A204.1 (cell line): ENCODE measurements around the gene ANKRD44.
"Not testable (repeated sequence)": the region's sequence is repeated elsewhere in the genome, so short reads cannot be mapped to it uniquely, and the experiment has no call there.

ENCODE experiments used
- FAIRE-seq: peaks from 2 replicates; lab custom pipeline; 2012; peaks lifted over from hg19 to GRCh38; lab: Jason Lieb, UNC

Gene ANKRD44

DNA sequence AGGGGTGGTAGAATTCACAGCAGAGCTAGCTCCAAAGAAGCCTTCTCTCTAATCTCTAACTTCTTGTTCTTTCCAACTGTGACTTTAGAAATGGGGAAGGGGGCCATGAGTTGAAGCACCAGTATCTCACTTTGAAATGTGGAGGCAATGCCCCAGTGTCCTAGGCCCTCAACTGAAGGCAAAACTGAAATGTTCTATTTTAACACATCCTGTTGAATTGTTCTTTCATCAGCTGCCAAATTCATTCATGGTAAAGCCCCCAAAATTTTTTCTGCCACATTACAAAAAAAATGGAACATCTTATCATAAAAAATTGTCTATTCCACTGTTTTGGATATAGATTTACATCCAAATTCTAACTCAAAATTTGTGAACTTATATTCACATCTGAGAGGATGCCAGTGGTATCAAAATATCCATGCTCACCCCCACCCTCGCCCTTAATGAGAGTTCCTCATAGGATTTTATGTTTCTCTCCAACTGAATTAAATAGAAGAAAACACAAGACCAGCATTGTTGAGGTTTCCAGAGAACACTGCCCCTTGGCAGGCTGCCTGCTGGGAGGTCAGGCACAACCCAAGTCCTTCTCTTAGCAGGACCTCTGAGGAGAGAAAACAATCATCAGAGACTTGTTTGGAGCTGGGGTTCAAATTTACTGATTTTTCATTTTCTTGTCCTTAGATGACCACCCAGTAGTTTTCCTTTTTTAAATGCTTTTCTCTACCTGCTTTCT is 236.7 kb downstream of the ANKRD44 start:
- FAIRE-seq = no peak

DNA sequence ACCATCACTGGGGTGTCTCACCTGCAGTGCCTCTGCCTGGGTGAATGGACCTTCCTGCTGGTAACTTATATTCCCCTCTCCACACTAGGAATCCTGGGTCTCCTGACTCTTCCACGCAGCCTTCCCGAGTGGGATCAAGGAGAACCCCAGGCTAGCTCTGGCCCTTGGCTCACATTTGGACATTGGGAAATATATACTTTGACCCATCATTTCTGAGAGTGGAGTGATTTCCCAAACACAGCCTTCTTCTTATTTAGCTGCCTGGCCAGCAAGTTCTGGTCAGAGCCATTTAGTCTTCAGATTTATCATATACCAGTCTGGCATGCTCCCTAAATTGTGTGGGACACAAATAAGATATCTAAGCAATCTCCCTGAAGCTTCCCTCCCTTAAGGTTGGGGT is 237.3 kb downstream of the ANKRD44 start:
- FAIRE-seq = no peak

DNA sequence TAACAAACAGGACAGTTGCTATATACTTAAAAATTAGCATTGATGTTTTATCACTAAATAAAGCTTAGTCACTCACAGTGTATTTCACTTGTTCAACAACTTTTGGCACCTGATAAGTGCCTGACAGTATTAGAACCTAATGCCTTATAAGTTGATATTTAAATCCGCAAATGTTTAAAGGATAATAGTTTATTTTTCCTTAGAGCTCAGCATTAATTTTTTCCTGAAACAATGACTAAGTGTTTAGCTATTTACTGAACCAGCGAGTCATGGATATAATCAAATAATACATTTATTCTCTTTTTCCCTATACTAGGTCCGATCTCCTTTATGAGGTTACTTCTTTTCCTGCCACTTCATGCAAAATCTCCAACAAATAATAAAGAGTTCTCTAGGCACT is 238.0 kb downstream of the ANKRD44 start:
- no peak for FAIRE-seq

DNA sequence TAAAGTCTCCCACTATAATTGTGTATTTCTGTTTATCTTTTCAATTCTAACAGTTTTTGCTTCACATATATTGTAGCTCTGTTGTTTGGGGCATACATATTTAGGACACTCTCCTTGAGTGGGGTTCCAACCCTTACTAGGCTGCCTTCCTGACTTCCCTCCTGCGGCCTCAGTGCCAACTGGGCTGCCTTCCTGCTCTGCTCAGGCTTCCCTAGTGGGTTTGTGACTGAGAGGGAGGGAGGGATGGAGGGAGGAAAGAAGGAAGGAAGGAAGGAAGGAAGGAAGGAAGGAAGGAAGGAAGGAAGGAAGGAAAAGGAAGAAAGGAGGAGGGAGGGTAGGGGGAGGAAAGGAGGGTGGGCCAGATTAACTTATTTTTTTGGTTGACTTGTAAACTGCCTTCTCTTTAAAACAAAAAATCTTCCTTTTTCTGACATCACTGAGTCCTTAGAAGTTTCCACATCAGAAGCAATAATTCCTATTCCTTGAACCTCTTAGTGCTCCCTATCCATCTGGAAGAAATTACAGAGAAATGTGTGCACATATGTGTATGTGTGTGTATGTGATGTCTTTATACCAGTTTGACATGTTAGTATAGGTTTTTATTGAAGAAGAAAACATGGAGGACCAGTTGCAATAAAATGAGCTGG is 238.7 kb downstream of the ANKRD44 start:
- FAIRE-seq = no peak

DNA sequence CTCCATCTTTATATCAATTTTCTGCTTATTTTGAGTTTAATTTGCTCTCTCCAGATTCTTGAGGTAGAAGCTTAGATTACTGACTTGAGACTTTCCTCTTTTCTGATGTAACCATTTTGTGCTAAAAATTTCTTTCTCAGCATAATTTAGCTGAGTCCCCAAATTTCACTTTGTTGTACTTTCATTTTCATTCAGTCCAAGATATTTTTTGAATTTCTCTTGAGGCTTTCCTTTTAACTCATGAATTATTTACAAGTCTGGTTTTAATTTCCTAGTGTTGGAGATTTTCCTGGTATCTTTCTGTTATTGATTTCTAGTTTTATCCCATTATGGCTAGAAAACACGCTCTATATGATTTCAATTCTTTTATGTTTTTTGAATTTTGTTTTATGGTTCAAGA is 239.4 kb downstream of the ANKRD44 start:
- no peak for FAIRE-seq

DNA sequence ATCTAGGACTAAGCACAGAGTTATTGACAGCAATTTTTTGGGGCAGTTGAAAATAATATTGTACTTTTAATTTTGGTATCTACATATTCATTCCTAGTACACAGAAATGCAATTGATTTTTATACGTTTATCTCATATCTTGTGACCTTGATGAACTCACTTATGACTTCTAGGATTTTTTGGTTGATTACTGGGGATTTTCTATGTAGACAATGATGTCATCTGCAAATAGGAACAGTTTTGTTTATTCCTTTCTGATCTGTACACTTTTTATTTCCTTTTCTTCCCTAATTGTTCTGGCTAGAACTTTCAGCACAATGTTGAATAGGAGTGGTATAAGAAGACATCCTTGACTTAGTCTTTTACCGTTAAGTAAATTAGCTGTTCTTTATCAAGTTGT is 240.6 kb downstream of the ANKRD44 start:
- FAIRE-seq = no peak

DNA sequence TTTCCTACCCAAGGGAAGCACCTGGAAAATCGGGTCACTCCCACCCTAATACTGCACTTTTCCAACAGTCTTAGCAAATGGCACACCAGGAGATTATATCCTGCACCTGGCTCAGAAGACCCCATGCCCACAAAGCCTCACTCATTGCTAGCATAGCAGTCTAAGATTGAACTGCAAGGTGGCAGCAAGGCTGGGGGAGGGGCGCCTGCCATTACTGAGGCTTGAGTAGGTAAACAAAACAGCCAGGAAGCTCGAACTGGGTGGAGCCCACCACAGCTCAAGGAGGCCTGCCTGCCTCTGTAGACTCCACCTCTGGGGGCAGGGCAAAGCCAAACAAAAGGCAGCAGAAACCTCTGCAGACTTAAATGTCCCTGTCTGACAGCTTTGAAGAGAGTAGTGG is 248.0 kb downstream of the ANKRD44 start:
- not testable (repeated sequence) for FAIRE-seq

DNA sequence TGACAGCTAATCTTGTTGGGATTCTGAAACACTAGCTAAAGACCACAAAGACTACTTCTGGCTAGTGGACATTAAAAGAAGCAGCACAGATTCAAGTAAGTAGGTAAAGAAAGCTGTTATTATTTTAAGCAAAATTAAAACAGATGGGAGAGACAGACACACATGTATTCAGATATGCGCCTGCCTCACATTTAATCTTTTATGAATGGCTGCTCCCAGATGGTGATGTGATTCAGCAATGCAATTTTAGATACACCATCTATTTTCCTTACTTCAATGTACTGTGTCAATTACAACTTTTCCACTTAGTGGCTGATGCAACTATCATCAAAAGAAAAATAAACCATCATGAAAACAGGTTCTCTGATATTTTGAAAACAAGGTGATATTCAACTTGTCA is 251.1 kb downstream of the ANKRD44 start:
- FAIRE-seq = no peak

DNA sequence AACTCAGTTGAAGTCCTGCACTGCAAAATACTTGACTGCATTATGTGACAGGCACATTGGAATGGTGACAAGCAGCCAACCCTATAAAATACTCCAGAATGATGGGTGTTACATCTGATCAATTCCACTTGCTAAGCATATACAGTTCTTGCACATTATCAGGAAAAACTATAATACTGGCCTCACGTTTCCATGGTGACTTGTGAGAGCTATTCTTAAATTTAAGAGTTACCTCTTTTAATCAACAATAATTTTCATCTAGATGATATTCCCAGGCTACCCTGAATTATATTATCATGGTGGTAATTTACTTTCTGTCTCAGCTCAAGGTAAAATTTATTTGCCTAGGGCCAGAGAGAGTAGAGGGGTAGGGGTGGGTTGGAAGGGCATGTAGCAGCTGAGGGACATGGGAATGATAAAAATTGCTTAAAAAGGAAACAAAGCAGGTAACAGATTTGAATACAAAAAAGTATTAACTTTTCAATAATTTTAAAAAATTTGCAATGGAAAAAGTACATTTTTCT is 251.7 kb downstream of the ANKRD44 start:
- no peak for FAIRE-seq

DNA sequence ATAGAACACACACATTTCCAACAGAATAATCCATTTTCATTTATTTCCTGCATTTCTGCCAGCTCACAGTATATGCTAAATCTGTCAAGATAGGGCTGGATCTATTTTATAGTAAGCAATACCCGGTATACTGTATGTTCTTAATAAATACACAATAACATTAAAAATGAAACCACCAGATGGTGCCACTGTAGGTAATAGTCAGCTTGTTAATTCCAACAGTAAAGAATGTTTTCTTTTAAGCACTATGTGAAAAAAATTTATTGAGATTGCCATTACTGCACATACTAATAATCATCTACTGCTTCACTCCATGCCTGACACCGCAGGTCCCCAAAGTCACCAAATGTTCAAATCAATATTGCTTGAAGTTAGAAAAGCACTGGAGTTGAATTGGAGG is 252.6 kb downstream of the ANKRD44 start:
- no peak for FAIRE-seq

DNA sequence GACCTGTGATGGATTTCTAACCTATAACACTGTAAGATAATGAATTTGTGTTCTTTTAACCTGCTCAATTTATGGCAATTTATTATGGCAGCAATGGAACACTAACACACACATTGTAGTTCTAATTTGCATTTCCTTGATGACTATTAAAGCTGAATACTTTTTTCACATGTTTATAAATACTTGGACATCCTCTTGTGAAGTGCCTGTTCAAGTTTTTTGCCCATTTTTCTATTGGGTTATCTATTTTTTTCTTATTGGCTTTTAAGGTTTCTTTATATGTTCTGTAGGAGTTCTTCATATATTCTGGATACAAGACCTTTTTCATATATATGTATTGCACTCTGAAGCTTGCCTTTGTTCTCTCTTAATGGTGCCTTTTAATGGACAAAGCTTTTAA is 255.5 kb downstream of the ANKRD44 start:
- no peak for FAIRE-seq

DNA sequence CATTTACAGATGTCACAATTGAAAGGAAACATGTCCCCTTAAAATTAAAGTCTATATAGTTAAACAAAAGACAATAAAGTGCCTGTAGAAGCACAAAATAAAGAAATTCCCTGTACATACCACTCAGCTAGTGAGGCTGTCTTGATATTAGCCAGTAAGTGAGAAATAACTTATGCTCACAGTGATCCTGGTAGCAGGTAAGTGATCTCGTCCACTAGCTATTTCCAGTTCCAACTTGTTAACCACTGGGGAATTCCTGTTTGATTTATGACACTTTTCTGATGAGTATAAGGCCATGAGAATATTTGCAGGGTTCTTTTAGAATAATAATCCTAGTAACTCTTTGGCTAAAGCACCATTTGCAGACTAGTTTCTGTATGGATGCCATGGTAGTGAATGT is 256.1 kb downstream of the ANKRD44 start:
- no peak for FAIRE-seq

DNA sequence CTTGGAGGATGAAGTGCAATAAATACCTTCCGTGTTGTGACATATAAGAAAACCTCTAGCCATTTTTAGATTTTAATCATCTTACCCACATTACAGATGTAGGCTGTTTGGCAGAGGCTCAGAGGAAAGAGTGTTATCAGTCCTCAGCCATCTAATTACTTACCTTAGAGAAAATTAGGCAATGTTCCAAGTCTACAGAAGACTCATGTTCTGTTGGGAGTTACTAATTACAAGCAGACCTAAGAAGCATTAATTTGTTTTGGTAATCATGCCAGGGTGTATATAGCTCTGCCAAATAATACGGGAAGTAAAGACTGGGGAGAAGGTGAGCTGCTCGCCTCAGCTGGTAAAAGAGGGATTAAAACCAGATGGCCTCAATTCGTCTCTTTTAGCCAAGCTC is 258.2 kb downstream of the ANKRD44 start:
- no peak for FAIRE-seq

DNA sequence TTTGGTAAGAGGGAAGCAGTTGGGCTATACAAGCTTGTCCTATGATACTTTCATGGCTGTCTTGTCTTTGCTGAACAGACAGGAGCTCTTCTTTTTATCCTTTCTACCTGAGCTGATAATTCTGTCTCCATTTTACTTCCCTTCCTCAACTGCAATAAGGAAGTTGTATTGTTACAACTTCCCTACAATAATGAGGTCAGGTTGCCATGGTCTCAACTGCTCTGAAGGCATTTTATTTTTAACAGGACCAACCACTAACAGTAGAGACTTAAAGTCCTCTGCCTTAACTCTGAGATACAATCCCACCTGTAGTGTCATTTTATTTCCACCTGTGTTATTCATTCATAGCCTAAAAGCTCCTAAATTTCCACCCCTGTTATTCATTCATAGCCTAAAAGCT is 265.5 kb downstream of the ANKRD44 start:
- no peak for FAIRE-seq

DNA sequence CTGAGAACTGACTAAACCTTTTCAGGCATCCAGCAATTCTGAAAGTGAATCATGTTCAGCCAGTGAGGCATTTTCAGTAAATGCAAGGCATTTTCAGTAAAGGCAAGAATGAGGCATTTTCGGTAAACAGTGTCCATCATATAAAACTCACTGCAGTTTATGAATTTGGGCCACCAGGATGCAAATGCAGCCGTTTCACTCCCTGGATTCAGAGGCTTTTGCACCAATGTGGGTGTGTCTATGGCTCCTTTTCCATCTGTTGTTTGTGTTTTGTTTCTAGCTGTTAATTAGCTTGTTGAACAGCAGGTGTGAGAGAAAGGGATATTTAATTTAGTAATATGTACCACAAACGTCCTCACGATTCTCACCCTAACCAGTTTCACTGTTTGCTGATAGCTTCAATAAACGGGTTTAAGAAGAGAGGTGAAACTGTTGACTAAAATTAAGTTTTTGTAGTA is 267.8 kb downstream of the ANKRD44 start:
- no peak for FAIRE-seq

DNA sequence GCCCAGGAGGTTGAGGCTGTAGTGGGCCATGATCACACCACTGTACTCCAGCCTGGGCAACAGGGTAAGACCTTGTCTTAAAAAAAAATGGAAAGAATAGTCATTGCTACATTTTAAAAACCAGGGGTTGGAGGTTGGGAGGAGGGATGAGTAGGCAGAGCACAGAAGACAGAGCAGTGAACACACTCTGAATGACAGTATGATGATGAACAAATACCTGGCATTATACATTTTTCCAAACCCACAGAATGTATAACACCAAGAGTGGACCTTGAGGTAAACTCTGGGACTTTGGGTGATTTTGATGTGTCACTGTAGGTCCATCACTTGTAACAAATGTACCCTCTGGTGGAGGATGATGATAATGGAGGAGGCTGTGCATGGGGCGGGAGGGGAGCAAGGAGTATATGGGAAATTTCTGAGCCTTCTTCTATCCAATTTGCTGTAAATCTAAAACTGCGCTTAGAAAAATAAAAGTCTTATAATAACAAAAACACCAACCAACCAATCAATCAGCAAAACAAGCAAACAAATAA is 272.6 kb downstream of the ANKRD44 start:
- FAIRE-seq = no peak

DNA sequence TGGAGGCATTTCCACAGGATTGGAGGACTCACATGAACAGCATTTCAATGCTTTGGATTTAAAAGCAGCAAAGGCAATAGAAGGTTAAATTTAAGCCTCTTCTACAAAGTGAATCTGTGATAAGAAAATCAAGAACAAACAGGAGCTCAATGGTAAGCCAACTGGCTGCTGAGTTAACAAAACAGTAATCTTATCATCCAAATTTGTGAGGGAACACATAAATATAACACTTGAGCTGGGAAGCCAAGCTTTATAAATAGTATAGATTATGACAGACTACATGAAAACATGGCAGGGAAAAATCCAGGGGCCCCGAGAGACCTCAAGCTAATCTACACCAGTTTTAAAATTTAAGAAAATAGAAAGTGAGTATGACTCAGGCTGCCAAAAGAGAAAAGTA is 275.6 kb downstream of the ANKRD44 start:
- no peak for FAIRE-seq

DNA sequence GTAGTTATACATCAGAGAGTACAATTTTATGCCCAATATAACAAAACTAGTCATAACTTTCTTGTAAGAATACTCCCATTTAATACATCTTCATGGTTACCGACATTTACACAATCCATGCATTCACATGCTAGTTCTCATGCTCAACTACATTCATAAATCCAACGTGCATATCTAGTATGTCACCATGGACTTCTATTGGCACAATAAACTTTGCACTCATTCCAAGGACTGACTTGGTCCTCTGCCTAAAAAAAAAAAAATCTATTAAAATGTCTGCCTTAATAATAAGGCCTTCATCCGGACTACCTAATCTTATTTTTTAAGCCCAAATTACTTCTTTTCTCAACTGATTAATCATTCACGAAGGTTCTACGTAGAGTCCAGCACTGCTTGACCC is 276.3 kb downstream of the ANKRD44 start:
- no peak for FAIRE-seq

DNA sequence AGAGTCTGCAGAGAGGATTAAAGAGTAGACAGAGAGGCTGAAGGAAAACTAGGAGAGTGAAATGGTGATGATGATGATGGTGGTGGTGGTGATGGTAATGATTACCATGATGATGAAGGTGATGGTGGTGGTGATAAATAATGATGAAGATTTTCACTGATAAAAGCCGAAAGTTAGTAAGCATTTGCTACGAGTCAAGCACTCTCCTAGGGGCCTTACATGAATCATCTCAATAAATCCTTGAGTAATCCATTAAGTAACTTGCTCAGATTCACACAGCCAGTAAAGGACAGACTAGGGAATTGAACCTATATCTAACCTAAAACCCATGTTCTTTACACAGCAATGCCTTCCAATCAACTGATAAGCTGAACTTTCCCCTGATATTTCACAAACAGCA is 277.4 kb downstream of the ANKRD44 start:
- FAIRE-seq = no peak

DNA sequence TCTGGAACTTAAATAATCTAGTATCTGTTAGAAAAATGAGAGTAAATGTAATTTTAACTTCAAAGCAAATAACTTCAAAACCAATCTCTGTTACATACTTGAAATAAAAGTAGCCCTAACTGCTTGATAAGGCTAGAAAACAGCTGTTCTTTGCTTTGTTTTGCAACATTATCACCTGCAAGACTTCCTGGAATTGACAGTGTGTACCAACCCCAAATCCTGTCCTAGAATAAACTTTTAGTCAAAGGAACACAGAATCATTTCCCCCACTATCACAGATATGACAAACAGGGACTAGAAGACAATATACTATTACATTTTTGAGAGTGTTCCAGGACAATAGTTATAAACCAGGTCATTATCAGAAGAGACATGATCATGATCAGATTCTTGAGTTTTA is 278.8 kb downstream of the ANKRD44 start:
- FAIRE-seq = no peak

DNA sequence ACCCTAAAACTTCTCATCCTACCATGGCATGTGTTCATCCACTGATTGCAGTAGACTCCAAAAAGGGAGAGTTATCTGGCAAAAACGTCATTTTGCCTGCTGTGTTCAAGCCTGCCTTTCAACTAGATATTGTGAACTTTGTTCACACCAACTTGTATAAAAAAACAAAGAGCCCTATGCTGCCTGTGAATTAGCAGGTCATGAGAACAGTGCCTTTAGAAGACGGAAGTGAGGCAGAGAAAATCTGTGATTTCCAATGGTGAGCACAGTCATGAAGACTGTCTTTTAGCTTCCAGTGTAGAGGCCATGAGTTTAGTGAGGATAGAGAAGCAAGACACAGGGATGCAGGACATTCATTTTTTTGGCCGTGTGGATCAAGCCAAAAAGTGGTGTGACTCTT is 280.5 kb downstream of the ANKRD44 start:
- FAIRE-seq = no peak

DNA sequence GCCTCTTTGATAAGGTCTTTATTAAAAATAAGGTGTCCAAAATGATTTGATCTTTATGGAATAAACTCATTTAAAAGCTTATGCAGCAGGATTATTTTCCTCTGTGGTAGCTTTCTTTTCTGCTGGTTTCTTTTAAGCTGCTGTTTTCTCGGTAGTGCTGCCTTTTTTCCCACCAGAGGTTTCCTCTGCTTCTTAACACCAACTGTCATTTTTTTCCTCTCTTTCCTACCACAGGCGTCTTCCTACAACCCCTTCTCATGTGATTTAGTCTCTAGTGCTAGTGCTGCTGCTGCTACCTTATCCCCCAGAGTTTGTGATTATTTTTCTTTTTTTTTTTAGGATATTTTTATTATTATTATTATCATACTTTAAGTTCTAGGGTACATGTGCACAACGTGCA is 281.9 kb downstream of the ANKRD44 start:
- no peak for FAIRE-seq

DNA sequence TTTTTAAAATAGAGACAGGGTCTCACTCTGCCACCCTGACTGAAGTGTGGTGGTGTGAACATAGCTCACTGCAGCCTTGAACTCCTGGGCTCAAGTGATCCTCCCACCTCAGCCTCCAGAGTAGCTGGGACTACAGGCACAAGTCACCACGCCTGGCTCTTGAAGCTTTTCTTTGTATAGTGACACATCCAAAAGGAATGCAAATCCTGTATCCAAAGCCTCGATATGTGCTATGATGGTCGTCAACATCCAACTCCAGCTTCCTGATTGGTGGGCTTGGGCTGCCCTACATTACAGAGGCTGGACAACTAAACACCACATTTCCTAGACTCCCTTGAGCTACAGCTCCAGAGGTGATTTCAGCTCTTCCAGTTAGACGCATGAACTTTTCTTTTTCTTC is 282.4 kb downstream of the ANKRD44 start:
- no peak for FAIRE-seq

DNA sequence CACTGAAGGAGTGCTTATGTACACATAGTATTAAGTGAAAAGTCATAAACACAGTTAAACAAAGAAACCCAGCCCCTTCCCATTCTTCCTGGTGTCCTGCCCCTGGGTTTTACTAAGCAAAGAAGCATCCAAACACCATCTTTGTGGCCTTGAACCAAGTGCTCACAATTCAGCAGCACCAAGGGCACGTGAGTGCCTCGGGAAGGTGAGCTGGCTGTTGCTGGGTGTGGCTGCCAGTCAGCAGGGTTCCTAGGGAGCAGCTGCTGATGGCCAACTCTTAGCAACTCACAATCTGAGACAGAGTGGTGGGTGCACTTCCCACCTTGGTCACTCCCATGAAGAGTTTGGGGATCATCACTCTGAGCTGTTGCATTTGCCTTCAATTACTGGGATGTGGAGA is 286.4 kb downstream of the ANKRD44 start:
- FAIRE-seq = no peak
